ENCODE data around the gene GNPTG. TPM values are rescaled to one million over a fixed set of nuclear protein-coding genes. Genes with fewer than 3 reads are reported as not detected.

GNPTG gene
- polyA plus RNA-seq, 4 donors: 51.5 to 77.0 (median 71.5) TPM

DNA sequence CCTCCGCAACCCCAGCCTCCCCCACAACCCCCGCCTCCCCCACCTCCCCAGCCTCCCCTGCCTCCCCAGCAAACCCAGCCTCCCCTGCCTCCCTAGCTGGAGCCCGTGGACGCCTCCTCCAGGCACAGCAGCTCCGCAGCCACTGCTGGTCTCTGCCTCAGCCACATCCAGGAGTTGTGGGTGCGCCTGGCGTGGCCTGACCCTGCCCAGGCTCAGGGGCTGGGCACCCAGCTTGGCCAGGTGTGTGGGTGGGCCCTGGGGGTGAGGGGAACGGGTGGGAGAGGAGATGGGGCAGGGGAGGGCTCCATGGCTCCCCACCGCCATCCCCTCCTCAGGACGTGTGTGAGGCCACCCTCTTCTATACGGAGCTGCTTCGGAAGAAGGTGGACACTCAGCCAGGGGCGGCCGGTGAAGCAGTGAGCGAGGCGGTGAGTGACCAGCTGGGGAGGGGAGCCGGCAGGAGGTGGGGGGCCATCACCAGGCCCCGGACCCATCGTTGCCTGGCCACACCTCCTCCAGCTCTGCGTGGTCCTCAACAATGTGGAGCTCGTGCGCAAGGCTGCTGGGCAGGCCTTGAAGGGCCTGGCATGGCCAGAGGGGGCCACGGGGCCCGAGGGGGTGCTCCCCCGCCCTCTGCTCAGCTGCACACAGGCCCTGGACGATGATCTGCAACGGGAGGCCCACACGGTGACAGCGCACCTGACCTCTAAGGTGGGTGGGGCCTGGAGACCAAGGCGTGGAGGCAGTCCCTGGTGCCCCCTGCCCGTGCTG is 5.9 kb upstream of the GNPTG start:
- no peak for DNase-seq (ENCODE audit: low read depth in 4 of 4, low spot score in 2 of 4)

DNA sequence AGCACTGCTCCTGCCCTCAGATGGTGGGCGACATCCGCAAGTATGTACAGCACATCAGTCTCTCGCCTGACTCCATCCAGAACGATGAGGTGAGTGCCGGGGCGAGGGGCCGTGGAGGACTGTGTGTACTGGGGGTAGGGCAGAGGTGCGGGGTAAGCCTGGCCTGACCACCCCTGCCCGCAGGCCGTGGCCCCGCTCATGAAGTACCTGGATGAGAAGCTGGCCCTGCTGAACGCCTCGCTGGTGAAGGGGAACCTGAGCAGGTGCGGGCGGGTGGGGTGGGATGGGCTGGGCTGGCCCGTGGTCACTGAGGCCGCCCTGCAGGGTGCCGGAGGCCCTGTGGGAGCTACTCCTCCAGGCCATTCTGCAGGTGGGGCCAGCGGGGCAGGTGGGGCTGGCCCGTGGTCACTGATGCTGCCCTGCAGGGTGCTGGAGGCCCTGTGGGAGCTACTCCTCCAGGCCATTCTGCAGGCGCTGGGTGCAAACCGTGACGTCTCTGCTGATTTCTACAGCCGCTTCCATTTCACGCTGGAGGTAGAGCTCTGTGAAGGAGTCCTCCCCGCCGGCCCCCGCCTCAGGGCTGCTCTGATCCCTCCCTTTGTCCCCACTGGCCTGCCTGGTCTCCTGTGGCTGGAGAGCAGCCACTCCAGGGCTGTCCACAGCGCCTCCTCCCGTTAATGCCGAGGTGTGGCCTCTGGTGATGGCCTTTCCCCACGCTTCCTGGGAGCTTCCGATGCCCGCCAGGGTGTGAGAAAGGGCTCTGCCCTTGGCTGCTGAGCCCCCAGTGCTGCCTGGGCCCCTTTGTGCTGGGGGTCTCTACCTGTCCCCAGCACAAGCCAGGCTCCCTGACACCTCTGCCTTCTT is 5.1 kb upstream of the GNPTG start:
- no peak for DNase-seq (ENCODE audit: low read depth in 4 of 4, low spot score in 2 of 4)

DNA sequence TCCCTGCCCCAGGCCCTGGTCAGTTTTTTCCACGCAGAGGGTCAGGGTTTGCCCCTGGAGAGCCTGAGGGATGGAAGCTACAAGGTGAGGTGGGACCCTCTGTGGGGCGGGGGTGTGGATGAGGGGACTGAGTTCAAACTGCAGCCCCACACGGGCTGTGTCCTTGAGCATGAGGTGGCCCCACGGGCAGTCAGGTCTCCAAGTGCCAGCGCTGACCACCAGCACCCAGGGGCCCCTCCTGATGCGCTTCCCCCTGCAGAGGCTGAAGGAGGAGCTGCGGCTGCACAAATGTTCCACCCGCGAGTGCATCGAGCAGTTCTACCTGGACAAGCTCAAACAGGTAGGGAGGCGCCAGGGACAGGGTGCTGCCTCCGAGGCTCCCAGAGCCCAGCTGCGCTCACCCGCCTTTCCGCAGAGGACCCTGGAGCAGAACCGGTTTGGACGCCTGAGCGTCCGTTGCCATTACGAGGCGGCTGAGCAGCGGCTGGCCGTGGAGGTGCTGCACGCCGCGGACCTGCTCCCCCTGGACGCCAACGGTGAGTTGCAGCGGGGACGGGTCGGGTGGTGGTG is 4.4 kb upstream of the GNPTG start:
- DNase-seq (ENCODE audit: low read depth in 4 of 4, low spot score in 2 of 4): no peak

DNA sequence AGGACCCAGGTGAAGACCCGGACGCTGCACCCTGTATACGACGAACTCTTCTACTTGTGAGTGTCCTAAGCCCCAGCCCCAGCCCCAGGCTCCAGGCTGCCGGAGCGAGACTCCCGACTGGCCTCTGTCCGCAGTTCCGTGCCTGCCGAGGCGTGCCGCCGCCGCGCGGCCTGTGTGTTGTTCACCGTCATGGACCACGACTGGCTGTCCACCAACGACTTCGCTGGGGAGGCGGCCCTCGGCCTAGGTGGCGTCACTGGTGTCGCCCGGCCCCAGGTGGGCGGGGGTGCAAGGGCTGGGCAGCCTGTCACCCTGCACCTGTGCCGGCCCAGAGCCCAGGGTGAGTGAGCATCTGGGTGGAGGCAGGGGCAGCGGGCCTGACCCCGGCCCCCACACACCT is 3.8 kb upstream of the GNPTG start:
- DNase-seq (ENCODE audit: low read depth in 4 of 4, low spot score in 2 of 4): no peak

DNA sequence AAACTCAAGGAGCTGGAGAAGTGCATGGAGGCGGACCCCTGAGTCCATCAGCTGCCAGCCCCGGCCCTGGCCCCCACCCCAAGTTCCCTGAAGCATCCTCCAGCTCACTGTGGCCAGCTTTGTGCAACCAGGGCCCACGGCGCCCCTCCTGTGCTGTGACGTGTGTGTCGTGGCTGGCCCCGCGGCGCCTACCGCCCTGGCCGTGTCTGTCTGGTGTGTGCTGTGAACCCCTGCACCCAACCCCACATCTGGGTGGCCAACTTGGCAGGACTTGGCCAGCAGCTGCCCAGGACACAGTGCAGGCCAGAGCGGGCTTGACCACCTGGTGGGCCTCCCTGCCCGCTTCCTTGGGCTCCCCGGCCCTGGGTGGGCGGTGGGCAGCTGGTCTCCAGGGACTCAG is 3.3 kb upstream of the GNPTG start:
- no peak for DNase-seq (ENCODE audit: low read depth in 4 of 4, low spot score in 2 of 4)

DNA sequence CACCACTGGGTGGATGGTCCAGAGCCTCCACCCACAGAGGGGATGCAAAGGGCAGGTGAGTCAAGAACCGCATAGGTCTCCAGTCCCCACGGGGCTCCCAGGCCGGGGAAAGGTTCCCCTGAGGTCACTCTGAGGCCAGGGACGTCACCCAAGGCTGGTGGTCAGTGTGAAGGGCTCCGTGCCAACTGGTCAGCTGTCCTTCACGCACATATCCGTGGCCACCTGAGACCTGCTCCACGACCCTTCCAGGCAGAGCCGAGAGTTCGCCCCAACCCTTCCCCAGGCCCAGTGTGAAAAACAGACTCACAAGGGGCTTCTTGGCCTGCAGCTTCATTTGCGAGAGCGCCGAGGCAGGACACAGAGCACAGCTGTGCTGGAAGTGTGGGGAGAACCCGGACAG is 2.8 kb upstream of the GNPTG start:
- DNase-seq (ENCODE audit: low read depth in 4 of 4, low spot score in 2 of 4): no peak

DNA sequence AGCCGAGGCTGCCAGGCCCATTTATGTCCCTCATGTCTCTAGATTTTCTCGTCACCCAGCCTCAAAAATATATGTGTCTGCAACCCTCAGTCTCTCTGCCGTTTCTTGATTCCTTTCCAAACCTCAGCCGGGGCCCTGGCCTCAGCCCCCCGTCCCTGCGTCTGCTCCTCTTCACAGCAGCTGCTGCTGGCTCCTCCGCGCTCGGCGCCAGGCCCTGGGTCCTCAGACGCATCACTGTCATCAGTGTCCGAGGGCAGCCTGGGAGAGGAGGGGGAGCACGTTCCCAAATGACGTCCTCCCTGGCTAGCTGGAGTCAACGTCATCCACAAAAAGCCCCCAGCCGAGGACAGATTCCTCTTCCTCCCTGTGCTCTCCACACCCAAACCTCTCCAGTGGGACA is 2.4 kb upstream of the GNPTG start:
- DNase-seq (ENCODE audit: low read depth in 4 of 4, low spot score in 2 of 4): no peak

DNA sequence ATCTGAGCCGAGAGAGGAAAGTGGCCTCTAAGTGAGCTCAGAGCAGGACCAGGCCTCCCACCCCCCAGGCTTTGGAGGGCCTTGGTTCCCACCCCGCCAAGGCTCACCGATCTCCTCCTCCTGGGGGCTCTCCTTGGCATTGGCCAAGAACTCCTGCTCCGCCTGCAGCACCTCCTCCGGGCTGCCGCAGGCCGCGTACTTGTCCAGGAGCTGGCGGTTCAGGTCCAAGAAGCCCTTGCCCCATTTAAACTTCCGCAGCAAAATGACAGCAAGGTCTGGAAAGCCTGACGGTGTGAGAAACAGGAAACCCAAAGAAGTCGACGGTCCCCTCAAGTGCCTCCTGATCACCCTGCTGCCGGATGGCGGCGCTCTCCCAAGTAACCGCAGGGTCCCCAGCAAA is 1.8 kb upstream of the GNPTG start:
- no peak for DNase-seq (ENCODE audit: low read depth in 4 of 4, low spot score in 2 of 4)

DNA sequence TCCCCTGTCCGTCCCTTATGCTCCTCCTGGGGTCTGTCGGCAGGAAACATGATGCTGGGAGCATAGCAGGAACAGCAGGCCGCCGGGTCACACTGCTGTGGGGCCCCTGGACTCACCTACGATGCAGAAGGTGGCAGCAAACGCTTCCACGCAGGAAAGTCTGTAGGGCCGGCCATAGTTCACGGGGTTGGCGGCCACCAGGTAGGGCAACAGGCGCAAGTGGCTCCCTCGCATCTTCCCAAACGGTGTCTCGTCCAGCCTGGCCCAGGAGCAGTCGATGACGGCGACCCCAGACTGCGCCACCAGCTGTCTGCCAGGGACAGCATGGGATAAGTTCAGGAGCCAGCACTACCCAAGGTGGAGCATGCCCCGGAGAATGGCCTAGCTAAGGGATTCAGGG is 1.0 kb upstream of the GNPTG start:
- DNase-seq (ENCODE audit: low read depth in 4 of 4, low spot score in 2 of 4): no peak

DNA sequence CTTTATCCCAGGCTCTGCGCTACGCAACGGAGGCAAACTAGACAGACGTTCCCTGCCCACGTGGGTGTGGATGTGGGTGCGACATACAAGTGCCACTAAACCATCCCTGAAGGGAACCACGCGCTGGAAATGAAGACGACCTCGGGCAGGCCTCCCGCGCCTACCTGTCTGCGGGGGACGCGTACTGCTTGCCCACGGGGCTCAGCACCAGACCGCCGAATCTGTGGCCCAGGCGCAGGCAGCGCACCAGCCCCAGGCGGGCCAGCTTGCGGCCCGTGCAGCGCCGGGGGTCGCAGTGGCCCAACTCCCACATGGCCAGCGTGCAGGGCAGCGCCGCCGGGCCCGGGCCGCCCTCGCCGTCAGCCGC is 533 bp upstream of the GNPTG start:
- no peak for DNase-seq (ENCODE audit: low read depth in 4 of 4, low spot score in 2 of 4)

DNA sequence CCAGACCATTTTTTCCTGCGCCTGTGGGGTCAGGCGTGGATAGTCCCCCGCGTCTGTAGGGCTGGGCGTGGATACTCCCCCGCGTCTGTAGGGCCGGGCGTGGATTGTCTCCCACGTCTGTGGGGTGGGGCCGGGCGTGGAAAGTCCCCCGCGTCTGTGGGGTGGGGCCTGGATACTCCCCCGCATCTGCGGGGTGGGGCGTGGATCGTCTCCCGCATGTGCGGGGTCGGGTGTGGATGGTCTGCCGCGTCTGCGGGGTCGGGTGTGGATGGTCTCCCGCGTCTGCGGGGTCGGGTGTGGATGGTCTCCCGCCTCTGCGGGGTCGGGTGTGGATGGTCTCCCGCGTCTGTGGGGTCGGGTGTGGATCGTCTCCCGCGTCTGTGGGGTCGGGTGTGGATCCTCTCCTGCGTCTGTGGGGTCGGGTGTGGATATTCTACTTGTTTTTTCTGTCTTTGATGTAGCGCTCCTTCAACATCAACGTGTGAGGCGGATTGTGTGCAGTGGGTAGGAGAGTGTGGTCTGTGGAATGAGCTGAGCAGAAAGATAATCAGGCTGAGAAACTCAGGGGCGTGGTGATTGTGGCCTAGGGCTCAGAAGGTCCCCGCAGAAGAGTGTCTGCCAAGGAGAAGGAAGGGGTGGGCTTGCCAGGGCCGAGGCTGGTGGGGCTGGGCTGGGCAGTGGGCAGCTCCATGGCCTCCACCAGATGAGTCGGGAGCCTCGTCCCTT is 3.2 kb downstream of the GNPTG start:
- DNase-seq (ENCODE audit: low read depth in 4 of 4, low spot score in 2 of 4): no peak

DNA sequence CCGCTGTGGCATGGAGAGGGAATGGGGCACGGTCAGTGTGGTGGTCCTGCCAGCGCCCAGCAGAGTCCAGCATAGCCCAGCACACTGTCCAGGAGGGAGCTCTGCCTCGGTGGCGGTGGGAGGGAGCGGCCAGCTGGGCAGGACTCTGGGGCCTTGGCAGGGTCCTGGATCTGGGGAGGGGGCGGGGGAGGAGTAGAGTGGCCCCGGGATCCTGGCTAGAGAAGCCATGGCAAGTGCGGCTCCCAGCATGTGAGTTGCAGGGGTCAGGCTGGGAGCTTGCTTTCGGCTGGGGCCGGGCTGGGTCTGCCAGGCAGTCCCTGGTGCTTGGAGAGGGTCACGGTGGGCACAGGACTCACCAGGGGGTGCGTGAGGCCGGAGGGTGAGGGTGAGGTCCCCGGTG is 3.9 kb downstream of the GNPTG start:
- no peak for DNase-seq (ENCODE audit: low read depth in 4 of 4, low spot score in 2 of 4)

DNA sequence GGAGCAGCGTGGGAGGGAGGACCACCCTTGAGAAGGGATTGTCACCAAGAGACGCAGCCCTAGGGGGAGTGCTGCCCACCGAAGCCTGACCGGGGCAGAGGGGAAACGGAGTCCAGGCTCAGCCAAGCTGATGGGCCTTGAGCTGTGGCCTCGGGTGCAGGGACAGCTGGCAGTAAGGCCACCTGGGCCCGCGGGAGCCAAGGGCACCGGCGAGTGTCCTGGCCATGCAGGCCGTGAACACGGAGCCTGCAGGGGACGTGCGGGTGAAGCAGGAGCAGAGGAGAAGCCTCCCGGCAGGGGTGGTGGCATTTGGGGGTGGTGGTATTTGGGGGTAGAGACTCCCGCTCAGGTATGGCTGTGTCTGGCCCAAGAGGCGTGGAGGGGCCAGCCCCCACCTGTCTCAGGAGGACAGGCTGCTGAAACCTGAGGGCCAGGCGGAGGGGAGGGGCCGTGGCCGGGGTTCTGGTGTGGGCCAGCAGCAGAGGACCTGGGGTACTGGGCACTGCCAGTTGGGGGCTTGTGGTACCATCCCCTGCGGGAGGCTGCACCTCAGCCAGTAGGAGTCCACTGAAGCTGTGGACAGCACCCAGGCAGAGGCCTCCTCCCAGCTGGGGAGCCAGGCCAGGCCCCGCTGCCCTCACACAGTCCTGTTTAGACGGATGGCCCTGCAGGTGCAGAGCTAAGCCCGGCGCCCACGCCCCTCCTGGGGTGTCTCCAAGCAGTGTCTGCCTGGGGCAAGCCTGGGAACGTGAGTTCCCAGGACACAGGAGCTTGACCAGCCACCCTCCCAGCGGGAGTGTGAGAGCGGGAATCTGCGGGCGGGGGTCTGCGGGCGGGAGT is 4.5 kb downstream of the GNPTG start:
- DNase-seq (ENCODE audit: low read depth in 4 of 4, low spot score in 2 of 4): no peak

DNA sequence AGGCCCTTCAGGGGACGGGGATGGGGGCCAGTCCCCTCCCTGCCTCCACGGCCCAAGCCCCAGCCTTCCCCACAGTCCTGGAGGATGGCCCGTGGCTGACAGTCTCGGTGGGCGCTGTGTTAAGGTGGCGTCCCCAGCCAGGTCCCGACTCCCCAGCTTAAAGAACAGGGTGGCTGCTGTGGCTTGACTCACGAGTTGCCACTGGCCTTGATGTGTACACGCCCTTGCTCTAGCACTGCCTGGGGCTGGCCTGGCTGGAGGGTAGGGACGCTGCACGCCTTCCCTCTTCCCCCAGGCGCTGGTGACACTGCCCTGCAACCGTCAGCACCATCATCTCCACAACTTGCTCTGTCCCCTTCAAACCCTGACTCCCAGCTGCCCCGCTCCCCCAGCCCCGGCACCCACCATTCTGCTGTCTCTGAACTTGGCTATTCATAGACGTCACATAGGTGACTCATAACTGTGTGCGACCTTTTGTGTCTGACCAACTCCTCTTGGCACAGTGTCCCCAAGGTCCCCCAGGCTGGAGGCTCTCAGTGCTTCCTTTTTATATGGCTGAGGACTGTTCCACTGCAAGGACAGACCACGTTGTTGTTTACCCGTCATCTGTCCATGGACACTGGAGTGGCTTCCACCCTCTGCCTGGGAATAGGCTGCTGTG is 6.3 kb downstream of the GNPTG start:
- no peak for DNase-seq (ENCODE audit: low read depth in 4 of 4, low spot score in 2 of 4)

DNA sequence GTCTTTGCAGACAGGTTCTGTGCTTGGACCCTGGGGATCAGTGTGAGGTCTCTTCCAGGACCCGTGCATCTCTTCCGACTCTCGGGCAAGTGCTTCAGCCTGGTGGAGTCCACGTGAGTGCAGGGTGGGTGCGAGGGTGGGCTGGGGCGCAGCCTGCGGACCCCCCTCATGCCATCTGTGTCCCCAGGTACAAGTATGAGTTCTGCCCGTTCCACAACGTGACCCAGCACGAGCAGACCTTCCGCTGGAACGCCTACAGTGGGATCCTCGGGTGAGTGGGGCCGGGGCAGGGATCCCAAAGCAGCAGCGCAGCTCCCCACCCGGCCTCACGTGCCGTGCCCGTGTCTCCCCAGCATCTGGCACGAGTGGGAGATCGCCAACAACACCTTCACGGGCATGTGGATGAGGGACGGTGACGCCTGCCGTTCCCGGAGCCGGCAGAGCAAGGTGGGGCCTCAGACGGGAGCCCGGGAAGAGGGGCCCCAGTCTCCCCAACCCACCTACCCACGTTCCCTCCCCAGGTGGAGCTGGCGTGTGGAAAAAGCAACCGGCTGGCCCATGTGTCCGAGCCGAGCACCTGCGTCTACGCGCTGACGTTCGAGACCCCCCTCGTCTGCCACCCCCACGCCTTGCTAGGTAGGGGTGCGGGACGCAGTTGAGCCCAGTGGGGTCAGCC is 10.1 kb downstream of the GNPTG start:
- no peak for DNase-seq (ENCODE audit: low read depth in 4 of 4, low spot score in 2 of 4)

DNA sequence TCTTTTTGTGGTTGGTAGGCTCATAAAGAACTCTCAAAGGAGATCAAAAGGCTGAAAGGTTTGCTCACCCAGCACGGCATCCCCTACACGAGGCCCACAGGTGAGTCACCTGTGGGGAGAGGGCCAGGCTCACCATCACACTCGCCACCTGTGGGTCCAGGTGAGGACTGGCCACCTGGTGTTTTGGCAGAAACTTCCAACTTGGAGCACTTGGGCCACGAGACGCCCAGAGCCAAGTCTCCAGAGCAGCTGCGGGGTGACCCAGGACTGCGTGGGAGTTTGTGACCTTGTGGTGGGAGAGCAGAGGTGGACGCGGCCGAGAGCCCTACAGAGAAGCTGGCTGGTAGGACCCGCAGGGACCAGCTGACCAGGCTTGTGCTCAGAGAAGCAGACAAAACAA is 11.1 kb downstream of the GNPTG start:
- DNase-seq (ENCODE audit: low read depth in 4 of 4, low spot score in 2 of 4): no peak

DNA sequence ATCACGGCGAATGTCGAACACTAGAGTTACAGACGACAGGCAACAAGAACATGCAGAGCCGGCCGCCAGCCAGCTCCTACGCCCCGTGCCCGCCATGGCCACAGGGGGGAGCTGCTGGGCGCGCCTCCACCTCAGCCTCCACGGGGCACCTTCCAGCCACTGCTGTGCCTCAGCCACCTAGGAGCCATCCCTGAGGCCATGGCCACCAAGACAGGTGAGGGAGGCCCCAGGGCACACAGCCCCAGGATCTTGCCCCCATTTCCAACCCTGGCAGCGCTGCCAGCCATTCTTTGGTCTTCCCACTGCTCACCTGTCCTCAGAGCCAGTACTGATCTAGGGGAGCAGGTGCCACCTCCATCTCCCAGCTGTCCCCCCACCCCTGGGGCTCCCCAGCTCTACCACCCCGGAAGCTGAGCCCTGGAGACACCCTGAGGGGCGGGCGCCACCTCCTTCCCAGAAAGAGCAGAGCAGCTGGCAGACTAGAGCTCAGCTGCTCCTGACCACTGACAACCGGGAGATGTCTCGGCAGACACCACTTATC is 11.8 kb downstream of the GNPTG start:
- DNase-seq (ENCODE audit: low read depth in 4 of 4, low spot score in 2 of 4): no peak

DNA sequence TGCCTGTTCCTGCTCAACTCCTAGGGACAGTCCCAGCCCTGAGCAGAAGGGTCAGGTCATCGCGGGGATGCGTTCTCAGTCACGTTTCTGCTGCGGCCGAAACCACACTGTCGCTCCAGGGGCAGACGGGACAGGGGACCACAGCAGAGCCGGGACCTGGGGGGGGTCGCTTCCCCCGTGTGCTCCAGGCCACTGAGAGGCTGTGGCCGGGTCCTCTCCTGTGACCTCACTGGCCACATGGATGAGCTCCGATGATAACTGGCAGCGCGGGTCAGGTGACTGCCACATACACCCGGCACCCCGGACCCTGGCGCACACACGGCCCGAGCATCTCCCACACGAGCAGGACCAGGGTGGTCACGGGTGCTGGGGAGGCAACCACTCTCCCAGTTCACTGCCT is 12.8 kb downstream of the GNPTG start:
- no peak for DNase-seq (ENCODE audit: low read depth in 4 of 4, low spot score in 2 of 4)

Data from left renal cortex interstitium (tissue), 4 donors.